ENCODE results near the gene SYK. TPM values are rescaled to one million over a fixed set of nuclear protein-coding genes. Genes with fewer than 3 reads are reported as not detected.

Gene SYK
- total RNA-seq, 1 donor from 2014 or later = 0.55 TPM

- no peak overlapping the region for H3K4me3 Mint-ChIP-seq (ENCODE audit: unreplicated experiment)
- no peaks in the 10 kb centered on the region for H3K9me3 Mint-ChIP-seq (ENCODE audit: low read depth)
- H3K27ac Mint-ChIP-seq (ENCODE audit: unreplicated experiment) = no peak overlapping the region
- no peak for DNase-seq (ENCODE audit: low spot score)
- peaks cover 4% of the 10 kb centered on the region for H3K4me1 Mint-ChIP-seq (ENCODE audit: low read depth)
- no peaks in the 10 kb centered on the region for H3K36me3 Mint-ChIP-seq (ENCODE audit: low read depth)
- peaks cover 6% of the 10 kb centered on the region for H3K27me3 Mint-ChIP-seq (ENCODE audit: low read depth)
- TF ChIP-seq CTCF (IDR thresholded peaks at IDR 0.05) = no peak
Measured at GRCh38 chr9:90867101-90867500, 65.5 kb downstream of the SYK start.

- DNase-seq (ENCODE audit: low spot score) = no peak
- Mint-ChIP-seq H3K4me3 (ENCODE audit: unreplicated experiment) (no peak overlapping the region), H3K27me3 (ENCODE audit: low read depth) (peaks cover 14% of the 10 kb centered on the region), H3K36me3 (ENCODE audit: low read depth) (no peaks in the 10 kb centered on the region), H3K9me3 (ENCODE audit: low read depth) (no peaks in the 10 kb centered on the region), H3K4me1 (ENCODE audit: low read depth) (peaks cover 4% of the 10 kb centered on the region), H3K27ac (ENCODE audit: unreplicated experiment) (no peak overlapping the region)
- no peak for TF ChIP-seq CTCF (IDR thresholded peaks at IDR 0.05)
Measured at GRCh38 chr9:90868555-90868954, 66.9 kb downstream of the SYK start.

GRCh38 chr9:90869361-90869760 lies 67.7 kb downstream of the SYK start:
- no peaks in the 10 kb centered on the region for H3K36me3 Mint-ChIP-seq (ENCODE audit: low read depth)
- H3K4me3 Mint-ChIP-seq (ENCODE audit: unreplicated experiment) = no peak overlapping the region
- H3K27me3 Mint-ChIP-seq (ENCODE audit: low read depth) = peaks cover 14% of the 10 kb centered on the region
- H3K4me1 Mint-ChIP-seq (ENCODE audit: low read depth) = peaks cover 4% of the 10 kb centered on the region
- no peak for TF ChIP-seq CTCF (IDR thresholded peaks at IDR 0.05)
- no peak for DNase-seq (ENCODE audit: low spot score)
- no peak overlapping the region for H3K27ac Mint-ChIP-seq (ENCODE audit: unreplicated experiment)
- no peaks in the 10 kb centered on the region for H3K9me3 Mint-ChIP-seq (ENCODE audit: low read depth)

- Mint-ChIP-seq H3K4me3 (ENCODE audit: unreplicated experiment) (no peak overlapping the region), H3K27me3 (ENCODE audit: low read depth) (peaks cover 14% of the 10 kb centered on the region), H3K27ac (ENCODE audit: unreplicated experiment) (no peak overlapping the region), H3K9me3 (ENCODE audit: low read depth) (no peaks in the 10 kb centered on the region), H3K36me3 (ENCODE audit: low read depth) (no peaks in the 10 kb centered on the region), H3K4me1 (ENCODE audit: low read depth) (peaks cover 4% of the 10 kb centered on the region)
- TF ChIP-seq CTCF (IDR thresholded peaks at IDR 0.05) = peak; percentile 98
- DNase-seq (ENCODE audit: low spot score) = no peak
Measured at GRCh38 chr9:90870621-90871326, 69.2 kb downstream of the SYK start.

GRCh38 chr9:90871327-90871935 lies 69.8 kb downstream of the SYK start:
- no peak for DNase-seq (ENCODE audit: low spot score)
- H3K27me3 Mint-ChIP-seq (ENCODE audit: low read depth) = peaks cover 14% of the 10 kb centered on the region
- no peaks in the 10 kb centered on the region for H3K36me3 Mint-ChIP-seq (ENCODE audit: low read depth)
- H3K27ac Mint-ChIP-seq (ENCODE audit: unreplicated experiment) = no peak overlapping the region
- no peaks in the 10 kb centered on the region for H3K9me3 Mint-ChIP-seq (ENCODE audit: low read depth)
- TF ChIP-seq CTCF (IDR thresholded peaks at IDR 0.05) = peak; percentile 66
- peaks cover 4% of the 10 kb centered on the region for H3K4me1 Mint-ChIP-seq (ENCODE audit: low read depth)
- no peak overlapping the region for H3K4me3 Mint-ChIP-seq (ENCODE audit: unreplicated experiment)
